Hepatic stellate cell (primary cell): ENCODE data around the gene ARRB1.
"Not testable (repeated sequence)": the region's sequence is repeated elsewhere in the genome, so short reads cannot be mapped to it uniquely, and the experiment has no call there.

Experiments used
- DNase-seq: peaks from one replicate; pipeline ENCODE4 v3.0.0; 2011; ENCODE audit warnings: low spot score

Gene ARRB1

GRCh38 chr11:75351541-75351790 is at the start of gene ARRB1:
TSS of gene ARRB1 (minus strand) at chr11:75351661. CDS start at chr11:75351607, 54 bp downstream.
- DNase-seq: peak; percentile 77

GRCh38 chr11:75400146-75400865 is 48.8 kb upstream of the ARRB1 start:
- DNase-seq: no peak

- peak; percentile 89 for DNase-seq
Observed at GRCh38 chr11:75399344-75400145, 48.1 kb upstream of the ARRB1 start, which contains the start of gene RPS3. TSS of gene RPS3 (plus strand) at chr11:75399518. CDS start at chr11:75399548, 30 bp downstream.

- DNase-seq: no peak
Observed at GRCh38 chr11:75398906-75399305, 47.4 kb upstream of the ARRB1 start.

- no peak for DNase-seq
Observed at GRCh38 chr11:75394085-75394840, 42.8 kb upstream of the ARRB1 start.

- DNase-seq: no peak
Observed at GRCh38 chr11:75389925-75390324, 38.5 kb upstream of the ARRB1 start.

- DNase-seq: no peak
Observed at GRCh38 chr11:75389276-75389605, 37.8 kb upstream of the ARRB1 start.

GRCh38 chr11:75388386-75389275 is 37.2 kb upstream of the ARRB1 start:
- DNase-seq: peak; percentile 79

GRCh38 chr11:75387736-75388294 is 36.4 kb upstream of the ARRB1 start:
- no peak for DNase-seq

- no peak for DNase-seq
Observed at GRCh38 chr11:75386942-75387630, 35.6 kb upstream of the ARRB1 start.

GRCh38 chr11:75384438-75385080 is 33.1 kb upstream of the ARRB1 start:
- peak; percentile 87 for DNase-seq

- DNase-seq: no peak
Observed at GRCh38 chr11:75383246-75383645, 31.8 kb upstream of the ARRB1 start.

GRCh38 chr11:75380716-75381420 is 29.4 kb upstream of the ARRB1 start:
- no peak for DNase-seq

- DNase-seq: no peak
Observed at GRCh38 chr11:75380245-75380644, 28.8 kb upstream of the ARRB1 start.

GRCh38 chr11:75378776-75379175 is 27.3 kb upstream of the ARRB1 start:
- DNase-seq: not testable (repeated sequence)

- no peak for DNase-seq
Observed at GRCh38 chr11:75376175-75376574, 24.7 kb upstream of the ARRB1 start.

GRCh38 chr11:75375626-75376025 is 24.2 kb upstream of the ARRB1 start:
- no peak for DNase-seq

GRCh38 chr11:75374646-75375045 is 23.2 kb upstream of the ARRB1 start:
- DNase-seq: no peak

- DNase-seq: no peak
Observed at GRCh38 chr11:75373201-75373600, 21.7 kb upstream of the ARRB1 start.
